Duodenal mucosa (tissue), 2 donors: ENCODE results near the gene ABCD3.
"Not testable (repeated sequence)": the region's sequence is repeated elsewhere in the genome, so short reads cannot be mapped to it uniquely, and the experiment has no call there.

ENCODE experiments used
- H3K27ac ChIP-seq: one replicate; pipeline ENCODE4 v1.7.0; 2013; ENCODE audit warnings: low read depth, low read length
- H3K27me3 ChIP-seq, 2 donors: one replicate each; pipeline ENCODE4 v1.7.0; 2013; ENCODE audit warnings: low read length in 2 of 2, control low read depth in 1 of 2; ENCODE audit not compliant: insufficient read depth in 2 of 2, control insufficient read depth in 1 of 2
- H3K36me3 ChIP-seq, 2 donors: one replicate each; pipeline ENCODE4 v1.7.0; 2013; ENCODE audit warnings: low read length in 2 of 2, control low read depth in 1 of 2; ENCODE audit not compliant: insufficient read depth in 2 of 2, control insufficient read depth in 1 of 2
- H3K4me1 ChIP-seq, 2 donors: one replicate each; pipeline ENCODE4 v1.7.0; 2013; ENCODE audit warnings: low read length in 2 of 2, control low read depth in 1 of 2; ENCODE audit not compliant: insufficient read depth in 2 of 2, control insufficient read depth in 1 of 2
- H3K4me3 ChIP-seq, 2 donors: one replicate each; pipeline ENCODE4 v1.7.0; 2013; ENCODE audit warnings: low read length in 2 of 2, low read depth in 1 of 2
- H3K9ac ChIP-seq, 2 donors: one replicate each; pipeline ENCODE4 v1.7.0; 2013; ENCODE audit warnings: low read length in 2 of 2, low read depth in 1 of 2
- H3K9me3 ChIP-seq, 2 donors: one replicate each; pipeline ENCODE4 v1.7.0; 2013; ENCODE audit warnings: low read length in 2 of 2, control low read depth in 1 of 2; ENCODE audit not compliant: control insufficient read depth in 1 of 2

The ABCD3 gene

DNA sequence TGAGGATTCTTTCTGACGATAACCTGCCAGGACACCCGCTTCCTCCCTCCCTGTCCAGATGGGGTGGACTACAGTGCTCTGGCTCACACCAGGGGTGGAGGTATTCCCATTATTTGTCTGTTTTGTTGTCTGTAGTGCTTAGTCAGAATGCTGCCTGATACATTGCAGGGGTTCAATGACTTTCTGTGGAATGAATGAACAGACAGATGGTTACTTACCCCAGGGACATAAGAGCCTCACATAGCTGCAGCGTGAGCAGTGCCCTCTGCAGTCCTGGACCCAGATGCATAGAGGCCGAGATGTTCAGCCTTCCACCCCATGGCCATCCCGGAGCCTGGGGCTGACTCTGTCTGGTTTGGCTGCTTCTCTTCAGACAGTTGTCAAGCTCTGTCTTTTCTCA is 136.4 kb downstream of the ABCD3 start:
- Histone ChIP-seq H3K9ac (no peak overlapping the region), H3K27me3 (no peaks in the 10 kb centered on the region), H3K4me3 (no peak overlapping the region), H3K9me3 (no peaks in the 10 kb centered on the region), H3K36me3 (no peaks in the 10 kb centered on the region), H3K4me1 (peaks cover 0 to 34% of the 10 kb centered on the region in 2 donors), H3K27ac (no peak overlapping the region)

DNA sequence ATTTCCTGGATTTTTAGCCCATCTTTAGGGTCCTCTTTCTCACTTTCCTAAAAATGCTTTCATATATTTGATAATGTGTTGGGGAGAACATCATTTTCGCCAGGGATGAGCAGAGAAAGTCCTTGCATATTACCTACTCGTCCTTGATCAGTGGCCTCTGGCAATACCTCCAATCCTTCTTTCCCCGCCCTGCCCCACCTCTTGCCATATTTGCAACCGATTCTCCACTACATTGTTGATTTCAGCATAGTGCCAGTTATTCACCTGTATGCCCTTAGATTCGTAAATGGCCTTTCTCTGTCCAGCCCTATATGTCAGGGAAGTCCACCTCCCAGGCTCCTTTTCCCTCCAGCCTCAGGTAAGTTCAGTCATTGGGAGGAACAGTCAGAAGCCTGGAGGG is 136.9 kb downstream of the ABCD3 start:
- peaks cover 0 to 34% of the 10 kb centered on the region in 2 donors for H3K4me1 ChIP-seq
- no peaks in the 10 kb centered on the region for H3K36me3 ChIP-seq
- no peak overlapping the region for H3K27ac ChIP-seq
- no peak overlapping the region for H3K4me3 ChIP-seq
- H3K27me3 ChIP-seq = no peaks in the 10 kb centered on the region
- no peaks in the 10 kb centered on the region for H3K9me3 ChIP-seq
- H3K9ac ChIP-seq = no peak overlapping the region

DNA sequence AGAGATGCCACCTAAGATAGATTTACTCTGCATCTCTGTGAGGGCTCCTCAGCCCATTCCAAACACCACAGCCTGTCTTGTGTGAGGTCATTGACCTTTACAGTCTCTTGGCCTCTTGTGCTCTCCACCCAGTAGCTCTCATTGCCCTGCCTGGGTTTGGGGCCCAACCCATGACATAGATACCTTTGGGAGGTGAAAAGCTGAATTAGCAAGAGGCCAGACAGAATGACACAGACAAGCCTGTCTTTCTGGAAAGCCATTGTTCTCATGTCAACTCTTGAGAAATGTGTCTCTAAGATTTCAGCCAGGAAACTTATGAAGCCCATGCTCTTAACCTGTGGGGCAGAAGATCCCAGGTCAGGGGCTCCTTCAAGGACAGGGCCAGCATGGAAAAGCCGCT is 141.7 kb downstream of the ABCD3 start:
- no peak overlapping the region for H3K27ac ChIP-seq
- no peak overlapping the region for H3K4me3 ChIP-seq
- H3K9me3 ChIP-seq = no peaks in the 10 kb centered on the region
- no peaks in the 10 kb centered on the region for H3K27me3 ChIP-seq
- H3K4me1 ChIP-seq = peaks cover 7 to 15% of the 10 kb centered on the region in 2 donors
- H3K9ac ChIP-seq = no peak overlapping the region
- no peaks in the 10 kb centered on the region for H3K36me3 ChIP-seq

DNA sequence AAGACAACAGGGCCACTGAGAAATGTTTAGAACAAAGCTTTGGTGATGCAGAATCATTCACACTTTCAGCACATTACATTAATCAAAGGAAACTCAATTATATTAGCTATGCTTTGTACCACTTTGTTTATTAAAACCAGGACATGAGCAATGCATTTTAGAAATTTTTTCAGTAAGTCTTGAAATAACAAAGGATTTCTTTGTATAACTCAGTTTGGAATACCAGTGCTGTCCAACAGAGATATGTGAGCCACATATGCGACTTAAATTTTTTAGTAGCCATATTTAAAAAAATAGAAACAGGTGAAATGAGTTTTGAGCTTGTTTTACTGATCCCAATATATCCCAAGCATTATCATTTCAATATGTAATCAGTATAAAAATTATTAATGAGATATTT is 142.1 kb downstream of the ABCD3 start:
- H3K9ac ChIP-seq = no peak overlapping the region
- no peak overlapping the region for H3K27ac ChIP-seq
- H3K36me3 ChIP-seq = no peaks in the 10 kb centered on the region
- H3K9me3 ChIP-seq = no peaks in the 10 kb centered on the region
- H3K4me3 ChIP-seq = no peak overlapping the region
- no peaks in the 10 kb centered on the region for H3K27me3 ChIP-seq
- peaks cover 7 to 14% of the 10 kb centered on the region in 2 donors for H3K4me1 ChIP-seq

DNA sequence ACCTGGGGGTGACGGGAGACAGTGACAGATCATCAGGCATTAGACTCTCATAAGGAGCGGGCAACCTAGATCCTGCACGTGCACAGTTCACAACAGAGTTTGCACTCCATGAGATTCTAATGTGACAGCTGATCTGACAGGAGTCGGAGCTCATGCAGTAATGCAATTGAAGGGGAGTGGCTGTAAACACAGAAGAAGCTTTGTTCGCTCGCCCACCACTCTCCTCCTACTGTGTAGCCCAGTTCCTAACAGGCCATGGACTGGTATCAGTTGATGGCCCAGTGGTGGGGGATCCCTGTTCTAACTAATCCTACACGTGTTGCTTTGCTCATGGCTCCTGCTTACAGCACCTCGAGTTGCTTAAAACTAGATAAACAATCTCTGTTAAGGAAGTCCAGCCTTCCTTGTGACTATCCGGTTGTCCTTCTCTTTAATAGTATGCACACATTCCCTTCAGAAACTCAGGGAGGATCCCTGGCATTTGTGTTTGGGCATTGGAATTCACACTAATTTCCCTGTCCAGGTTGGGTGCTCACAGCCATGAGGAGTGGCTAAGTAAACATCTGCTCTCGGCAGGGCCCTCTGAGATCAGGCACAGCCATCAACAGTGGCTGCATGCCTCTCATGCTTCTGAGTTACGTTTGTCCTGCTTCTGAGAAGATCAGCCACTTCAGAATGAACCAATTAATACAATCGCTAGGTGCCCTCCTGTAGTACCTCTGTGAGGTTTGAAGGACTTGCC is 144.5 kb downstream of the ABCD3 start:
- H3K36me3 ChIP-seq = no peaks in the 10 kb centered on the region
- peaks cover 7 to 10% of the 10 kb centered on the region in 2 donors for H3K4me1 ChIP-seq
- H3K27me3 ChIP-seq = no peaks in the 10 kb centered on the region
- H3K4me3 ChIP-seq = no peak overlapping the region
- no peak overlapping the region for H3K27ac ChIP-seq
- H3K9ac ChIP-seq = no peak overlapping the region
- peaks cover 0 to 3% of the 10 kb centered on the region in 2 donors for H3K9me3 ChIP-seq

DNA sequence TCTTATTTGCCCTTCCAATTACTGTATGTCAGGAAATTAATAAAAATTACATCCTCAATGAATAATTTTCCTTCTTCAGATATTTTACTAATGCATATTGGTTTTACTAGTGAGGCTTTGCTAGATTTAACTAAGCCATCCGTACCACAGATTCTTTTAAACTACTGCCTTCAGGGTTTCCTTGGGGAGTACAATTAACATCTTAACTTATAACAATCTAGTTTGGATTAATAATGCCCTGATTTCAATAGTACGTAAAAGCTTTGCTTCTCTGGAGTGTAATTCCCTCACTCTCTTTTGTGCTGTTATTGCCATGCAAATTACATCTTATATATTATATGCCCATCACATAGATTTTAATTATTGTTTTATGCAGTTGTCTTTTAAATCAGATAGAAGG is 147.7 kb downstream of the ABCD3 start:
- H3K4me3 ChIP-seq = no peak overlapping the region
- H3K4me1 ChIP-seq = peaks cover 7 to 10% of the 10 kb centered on the region in 2 donors
- no peak overlapping the region for H3K9ac ChIP-seq

DNA sequence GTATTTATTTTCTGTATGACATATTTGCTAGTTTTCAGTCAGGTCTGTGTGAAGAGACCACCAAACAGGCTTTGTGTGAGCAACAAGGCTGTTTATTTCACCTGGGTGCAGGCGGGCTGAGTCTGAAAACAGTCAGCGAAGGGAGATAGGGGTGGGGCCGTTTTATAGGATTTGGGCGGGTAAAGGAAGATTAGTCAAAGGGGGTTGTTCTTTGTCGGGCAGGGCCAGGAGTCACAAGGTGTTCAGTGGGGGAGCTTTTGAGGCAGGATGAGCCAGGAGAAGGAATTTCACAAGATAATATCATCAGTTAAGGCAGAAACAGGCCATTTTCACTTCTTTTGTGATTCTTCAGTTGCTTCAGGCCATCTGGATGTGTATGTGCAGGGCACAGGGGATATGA is 148.2 kb downstream of the ABCD3 start:
- H3K36me3 ChIP-seq, H3K4me3 ChIP-seq, H3K9ac ChIP-seq, H3K27me3 ChIP-seq, H3K27ac ChIP-seq: not testable (repeated sequence)
- Histone ChIP-seq H3K9me3 (peaks cover 3 to 19% of the 10 kb centered on the region in 2 donors), H3K4me1 (peaks cover 7 to 10% of the 10 kb centered on the region in 2 donors)

More for the DNA sequence above, 147.7 kb downstream of the ABCD3 start:
- no peaks in the 10 kb centered on the region for H3K27me3 ChIP-seq
- H3K9me3 ChIP-seq = peaks cover 3 to 19% of the 10 kb centered on the region in 2 donors
- H3K36me3 ChIP-seq = no peaks in the 10 kb centered on the region
- H3K27ac ChIP-seq = no peak overlapping the region

DNA sequence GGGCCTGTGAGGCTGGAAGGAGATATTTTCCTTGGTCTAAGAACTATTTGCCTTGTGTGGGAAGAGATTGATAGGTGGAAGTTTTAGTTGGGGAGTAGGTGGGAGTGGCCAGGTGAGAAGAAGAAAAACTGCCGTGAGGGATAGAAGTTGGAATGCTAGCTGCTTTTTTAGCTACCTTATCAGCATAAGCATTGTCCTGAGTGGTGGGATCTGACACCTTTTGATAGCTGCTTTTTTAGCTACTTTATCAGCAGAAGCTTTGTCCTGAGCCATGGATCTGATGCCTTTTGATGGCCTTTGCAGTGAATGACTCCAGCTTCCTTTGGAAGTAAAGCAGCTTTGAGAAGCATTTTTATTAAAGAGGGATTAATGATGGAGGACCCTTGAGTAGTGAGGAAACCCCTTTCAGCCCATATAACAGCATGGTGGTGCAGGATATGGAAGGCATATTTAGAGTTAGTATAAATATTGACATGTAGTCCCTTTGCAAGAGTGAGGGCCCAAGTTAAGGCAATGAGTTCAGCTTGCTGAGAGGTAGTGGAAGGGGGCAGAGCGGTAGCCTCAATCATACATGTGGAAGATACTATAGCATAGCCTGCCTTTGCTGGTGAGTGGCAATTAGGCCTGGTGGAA is 149.9 kb downstream of the ABCD3 start:
- H3K4me1 ChIP-seq, H3K4me3 ChIP-seq, H3K9ac ChIP-seq, H3K27me3 ChIP-seq, H3K27ac ChIP-seq, H3K36me3 ChIP-seq: not testable (repeated sequence)
- peaks cover 5 to 25% of the 10 kb centered on the region in 2 donors for H3K9me3 ChIP-seq
